ENCODE results near the gene ERLIN1. TPM values are rescaled to one million over a fixed set of nuclear protein-coding genes. Genes with fewer than 3 reads are reported as not detected.

ERLIN1 gene
- total RNA-seq, 4 donors from 2014 or later: 5.3 to 8.5 (median 7.3) TPM

- TF ChIP-seq CTCF (IDR thresholded peaks at IDR 0.05 in 4 of 5, conservative IDR thresholded peaks at IDR 0.05 in 1 of 5) (no peak), POLR2A (IDR thresholded peaks at IDR 0.05) (no peak)
- Histone ChIP-seq H3K9me3 (no peaks in the 10 kb centered on the region), H3K27me3 (no peaks in the 10 kb centered on the region), H3K4me3 (no peak overlapping the region), H3K4me1 (peaks cover 0 to 6% of the 10 kb centered on the region in 2 donors), H3K36me3 (peaks cover 6 to 96% of the 10 kb centered on the region in 2 donors), H3K27ac (no peak overlapping the region)
- DNase-seq (no peak), ATAC-seq (no peak)
- intact Hi-C loops (cut with DNase I; ENCODE audit: low total_unique reads) (no loop called here), in situ Hi-C loops (cut with MboI; ENCODE audit: low sequenced_read_pairs in 4 of 4) (no loop called here)
Observed at GRCh38 chr10:100201549-100201948, 15.7 kb upstream of the ERLIN1 start.

GRCh38 chr10:100194711-100195110 is 8.9 kb upstream of the ERLIN1 start:
- in situ Hi-C loops (cut with MboI; ENCODE audit: low sequenced_read_pairs in 4 of 4): no loop called here
- TF ChIP-seq CTCF (IDR thresholded peaks at IDR 0.05 in 4 of 5, conservative IDR thresholded peaks at IDR 0.05 in 1 of 5): no peak
- no peak for TF ChIP-seq POLR2A (IDR thresholded peaks at IDR 0.05)
- H3K4me1 ChIP-seq: peaks cover 5 to 6% of the 10 kb centered on the region in 2 donors
- no peak for ATAC-seq
- no peak for DNase-seq
- H3K27me3 ChIP-seq: no peaks in the 10 kb centered on the region
- no peak overlapping the region for H3K4me3 ChIP-seq
- peaks cover 6 to 79% of the 10 kb centered on the region in 2 donors for H3K36me3 ChIP-seq
- no peaks in the 10 kb centered on the region for H3K9me3 ChIP-seq
- H3K27ac ChIP-seq: no peak overlapping the region
- intact Hi-C loops (cut with DNase I; ENCODE audit: low total_unique reads): no loop called here

- Histone ChIP-seq H3K9me3 (no peaks in the 10 kb centered on the region), H3K27me3 (no peaks in the 10 kb centered on the region), H3K4me1 (peaks cover 10 to 12% of the 10 kb centered on the region in 2 donors), H3K27ac (peak overlapping the region; percentile 36 to 67 (median 60)), H3K4me3 (no peak overlapping the region), H3K36me3 (peaks cover under 1 to 60% of the 10 kb centered on the region in 2 donors)
- TF ChIP-seq CTCF (IDR thresholded peaks at IDR 0.05 in 4 of 5, conservative IDR thresholded peaks at IDR 0.05 in 1 of 5) (no peak), POLR2A (IDR thresholded peaks at IDR 0.05) (no peak)
- peak; percentile 66 to 76 for ATAC-seq
- in situ Hi-C loops (cut with MboI; ENCODE audit: low sequenced_read_pairs in 4 of 4): no loop called here
- DNase-seq: peak in 1 of 2 donors; percentile 19
- intact Hi-C loops (cut with DNase I; ENCODE audit: low total_unique reads): no loop called here
Observed at GRCh38 chr10:100192350-100192749, 6.5 kb upstream of the ERLIN1 start.

- Histone ChIP-seq H3K36me3 (peaks cover 0 to 34% of the 10 kb centered on the region in 2 donors), H3K27ac (peak overlapping the region; percentile 94 to 99 (median 95)), H3K4me1 (peaks cover 15 to 35% of the 10 kb centered on the region in 2 donors), H3K27me3 (no peaks in the 10 kb centered on the region), H3K9me3 (no peaks in the 10 kb centered on the region), H3K4me3 (peak overlapping the region; percentile 78 to 94 (median 90))
- in situ Hi-C loops (cut with MboI; ENCODE audit: low sequenced_read_pairs in 4 of 4) (no loop called here), intact Hi-C loops (cut with DNase I; ENCODE audit: low total_unique reads) (loop anchor here (1.0 to 5.0 kb wide), 4 partner anchors 43 to 339 kb away; partner anchors contain the start of genes CHUK and CWF19L1)
- ATAC-seq (peak; percentile 58 to 70), DNase-seq (peak in 1 of 2 donors; percentile 25)
- TF ChIP-seq POLR2A (IDR thresholded peaks at IDR 0.05) (no peak), CTCF (IDR thresholded peaks at IDR 0.05 in 4 of 5, conservative IDR thresholded peaks at IDR 0.05 in 1 of 5) (no peak)
Observed at GRCh38 chr10:100186253-100187212, 704 bp upstream of the ERLIN1 start.

Measured in gastrocnemius medialis (tissue), 4 donors.